Renal pelvis (tissue), 4 donors: ENCODE measurements around the gene SEC24D. TPM values are rescaled to one million over a fixed set of nuclear protein-coding genes. Genes with fewer than 3 reads are reported as not detected.

Experiments
- DNase-seq: peaks from one replicate; pipeline ENCODE4 v3.0.0-alpha.2; 2013
- polyA plus RNA-seq, 3 donors: library from polyadenylated mRNA; unstranded; fragments of 120-200 nt; gene quantifications; one replicate each; pipeline ENCODE4 v1.2.1, GENCODE V29; 2013; ENCODE audit not compliant: insufficient read length in 3 of 3

The SEC24D gene
- polyA plus RNA-seq, 3 donors: 35.4 to 37.6 (median 36.4) TPM

GRCh38 chr4:118776157-118776954 lies 59.6 kb downstream of the SEC24D start:
- DNase-seq: no peak

- no peak for DNase-seq
Observed at GRCh38 chr4:118775405-118775804, 60.5 kb downstream of the SEC24D start.

- no peak for DNase-seq
Observed at GRCh38 chr4:118774989-118775388, 60.9 kb downstream of the SEC24D start.

GRCh38 chr4:118774321-118774720 lies 61.6 kb downstream of the SEC24D start:
- no peak for DNase-seq

GRCh38 chr4:118773429-118773792 lies 62.5 kb downstream of the SEC24D start:
- no peak for DNase-seq

- DNase-seq: no peak
Observed at GRCh38 chr4:118772767-118773428, 63.0 kb downstream of the SEC24D start.

- peak; percentile 61 for DNase-seq
Observed at GRCh38 chr4:118772081-118772766, 63.7 kb downstream of the SEC24D start.

- no peak for DNase-seq
Observed at GRCh38 chr4:118770741-118771187, 65.2 kb downstream of the SEC24D start.

- no peak for DNase-seq
Observed at GRCh38 chr4:118769161-118769560, 66.8 kb downstream of the SEC24D start.

- no peak for DNase-seq
Observed at GRCh38 chr4:118767109-118767508, 68.8 kb downstream of the SEC24D start.

- no peak for DNase-seq
Observed at GRCh38 chr4:118765399-118765798, 70.5 kb downstream of the SEC24D start.

GRCh38 chr4:118762730-118763477 lies 73.0 kb downstream of the SEC24D start:
- peak; percentile 74 for DNase-seq

GRCh38 chr4:118762155-118762554 lies 73.8 kb downstream of the SEC24D start:
- DNase-seq: no peak

- no peak for DNase-seq
Observed at GRCh38 chr4:118761397-118762016, 74.4 kb downstream of the SEC24D start.

- no peak for DNase-seq
Observed at GRCh38 chr4:118760493-118760892, 75.4 kb downstream of the SEC24D start.

GRCh38 chr4:118760092-118760491 lies 75.8 kb downstream of the SEC24D start:
- DNase-seq: no peak

- no peak for DNase-seq
Observed at GRCh38 chr4:118759481-118759880, 76.4 kb downstream of the SEC24D start.

GRCh38 chr4:118758293-118758692 lies 77.6 kb downstream of the SEC24D start:
- peak; percentile 64 for DNase-seq

- DNase-seq: peak; percentile 53
Observed at GRCh38 chr4:118757761-118758251, 78.1 kb downstream of the SEC24D start.

GRCh38 chr4:118756958-118757357 lies 79.0 kb downstream of the SEC24D start:
- no peak for DNase-seq

- DNase-seq: no peak
Observed at GRCh38 chr4:118756429-118756828, 79.5 kb downstream of the SEC24D start.
